Measurements from ENCODE around the gene PTPRR. TPM values are rescaled to one million over a fixed set of nuclear protein-coding genes. Genes with fewer than 3 reads are reported as not detected.

Gene PTPRR, protein sequence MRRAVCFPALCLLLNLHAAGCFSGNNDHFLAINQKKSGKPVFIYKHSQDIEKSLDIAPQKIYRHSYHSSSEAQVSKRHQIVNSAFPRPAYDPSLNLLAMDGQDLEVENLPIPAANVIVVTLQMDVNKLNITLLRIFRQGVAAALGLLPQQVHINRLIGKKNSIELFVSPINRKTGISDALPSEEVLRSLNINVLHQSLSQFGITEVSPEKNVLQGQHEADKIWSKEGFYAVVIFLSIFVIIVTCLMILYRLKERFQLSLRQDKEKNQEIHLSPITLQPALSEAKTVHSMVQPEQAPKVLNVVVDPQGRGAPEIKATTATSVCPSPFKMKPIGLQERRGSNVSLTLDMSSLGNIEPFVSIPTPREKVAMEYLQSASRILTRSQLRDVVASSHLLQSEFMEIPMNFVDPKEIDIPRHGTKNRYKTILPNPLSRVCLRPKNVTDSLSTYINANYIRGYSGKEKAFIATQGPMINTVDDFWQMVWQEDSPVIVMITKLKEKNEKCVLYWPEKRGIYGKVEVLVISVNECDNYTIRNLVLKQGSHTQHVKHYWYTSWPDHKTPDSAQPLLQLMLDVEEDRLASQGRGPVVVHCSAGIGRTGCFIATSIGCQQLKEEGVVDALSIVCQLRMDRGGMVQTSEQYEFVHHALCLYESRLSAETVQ
- 0.78 and 0.92 TPM in 2 replicates for total RNA-seq

DNA sequence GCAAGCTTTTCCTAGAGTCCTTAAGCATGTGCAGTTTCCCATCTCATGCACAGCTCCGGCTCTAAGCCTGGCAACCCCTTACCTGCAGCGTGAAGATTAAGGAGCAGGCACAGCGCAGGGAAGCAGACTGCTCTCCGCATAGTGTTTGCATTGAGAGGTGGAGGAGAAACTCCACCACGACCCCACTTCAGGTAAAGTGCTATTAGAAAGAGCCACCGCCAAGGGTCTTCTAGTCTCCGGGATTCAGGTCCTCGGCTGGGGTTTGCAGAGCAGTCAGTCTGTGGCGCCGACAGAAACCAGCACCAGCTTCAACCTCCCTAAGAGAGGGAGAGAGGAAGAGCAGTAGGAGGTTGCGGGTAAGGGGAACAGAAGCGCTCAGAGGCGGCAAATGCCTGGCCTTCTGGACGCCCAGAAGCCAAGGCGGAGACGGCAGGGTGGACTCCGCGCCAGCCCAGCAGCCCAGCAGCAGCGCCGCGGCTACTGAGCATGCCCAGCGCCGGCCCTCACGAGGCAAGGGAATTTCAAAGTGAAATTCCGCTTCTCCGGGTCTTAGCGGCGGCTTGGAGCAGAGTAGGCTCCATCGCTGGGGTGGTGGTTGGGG is at the start of gene PTPRR:
Gene PTPRR (minus strand): TSS at position 488 of the 601 bp plus-strand sequence. CDS start 348 bp downstream, at position 140.

DNA sequence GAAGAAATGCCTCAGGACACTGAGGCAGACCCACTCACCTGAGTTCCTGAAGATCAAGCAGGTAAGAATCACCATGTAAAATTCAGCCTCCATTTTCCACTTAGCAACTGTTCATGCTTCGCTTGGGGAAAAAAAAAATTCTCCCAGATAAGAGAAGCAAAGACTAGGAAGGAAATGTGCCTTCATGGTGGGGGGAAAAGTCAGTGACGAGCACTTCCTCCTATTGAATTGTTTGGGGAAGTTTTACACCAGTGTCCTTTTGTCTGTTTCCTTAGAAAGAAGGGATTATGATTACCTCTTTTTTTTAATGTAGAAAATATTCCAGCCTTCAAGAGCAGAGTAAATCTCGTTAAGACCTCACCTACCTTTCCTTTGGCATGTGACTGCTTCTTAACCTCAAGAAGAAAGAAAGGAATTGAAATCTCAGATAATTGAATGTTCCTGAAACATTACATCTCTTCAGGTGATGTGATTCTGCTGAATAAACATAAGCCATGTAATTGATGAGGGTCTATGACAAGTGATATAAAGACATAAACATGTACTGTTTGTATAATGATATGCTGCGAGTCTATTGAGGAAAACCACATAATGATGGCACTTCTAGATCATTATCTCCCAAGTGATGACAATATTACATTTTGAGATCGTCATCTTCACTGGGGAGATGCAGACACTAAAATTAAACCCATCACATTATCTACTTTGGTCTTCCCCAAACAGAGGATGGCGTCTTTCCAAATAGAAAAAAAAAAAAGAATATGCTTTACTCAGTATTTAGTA is 283.0 kb downstream of the PTPRR start, which contains the start of gene PTPRB:
Gene PTPRB (minus strand): TSS at position 127 of the 783 bp plus-strand sequence. CDS start 34 bp downstream, at position 93.

Other genes starting within 250 kb of the PTPRR start
- gene TSPAN8, start 237.3 kb upstream of the PTPRR start, total RNA-seq, result 9.8 and 108 TPM in 2 replicates

All from smooth muscle cell of the pulmonary artery (primary cell).